ENCODE results near the gene UFSP1.

GRCh38 chr7:100840470-100841100, 48.9 kb downstream of the UFSP1 start:
- TF ChIP-seq POLR2A (IDR thresholded peaks at IDR 0.05) (no peak), CTCF (IDR thresholded peaks at IDR 0.05) (no peak)

Measured in sigmoid colon (tissue), 3 donors.